ENCODE results near the gene PXK.
A peak's percentile ranks its signal among the peaks of the same experiment; 100 is the strongest.

PXK gene

GRCh38 chr3:58375254-58375653, 42.6 kb downstream of the PXK start:
- Histone ChIP-seq H3K9me3 (ENCODE audit: control insufficient read depth, insufficient read depth, low read depth, low read length) (no peaks in the 10 kb centered on the region), H3K4me1 (ENCODE audit: control insufficient read depth, insufficient read depth, low read length) (0 out of 2 replicates have a peak, but pooled peaks cover 2% of the 10 kb centered on the region), H3K4me3 (ENCODE audit: low read depth, low read length) (no peak overlapping the region), H3K27ac (ENCODE audit: extremely low read depth, low read depth, low read length) (no peak overlapping the region), H3K36me3 (ENCODE audit: control insufficient read depth in 2 of 2, insufficient read depth in 1 of 2, low read length in 2 of 2) (peaks cover 0 to 2% of the 10 kb centered on the region in 2 experiments; a peak in 1 of 3 replicates)
- ChIA-PET POLR2A (no interaction called here), CTCF (interaction anchor here (0.7 to 0.9 kb wide), 2 partner anchors 24 to 157 kb away, joined by 3 read pairs; no protein-coding TSS in a partner anchor)
- TF ChIP-seq ZNF175 (tag by site-specific recombination; IDR thresholded peaks at IDR 0.05), result no peak
- TF ChIP-seq, protein P1, sequence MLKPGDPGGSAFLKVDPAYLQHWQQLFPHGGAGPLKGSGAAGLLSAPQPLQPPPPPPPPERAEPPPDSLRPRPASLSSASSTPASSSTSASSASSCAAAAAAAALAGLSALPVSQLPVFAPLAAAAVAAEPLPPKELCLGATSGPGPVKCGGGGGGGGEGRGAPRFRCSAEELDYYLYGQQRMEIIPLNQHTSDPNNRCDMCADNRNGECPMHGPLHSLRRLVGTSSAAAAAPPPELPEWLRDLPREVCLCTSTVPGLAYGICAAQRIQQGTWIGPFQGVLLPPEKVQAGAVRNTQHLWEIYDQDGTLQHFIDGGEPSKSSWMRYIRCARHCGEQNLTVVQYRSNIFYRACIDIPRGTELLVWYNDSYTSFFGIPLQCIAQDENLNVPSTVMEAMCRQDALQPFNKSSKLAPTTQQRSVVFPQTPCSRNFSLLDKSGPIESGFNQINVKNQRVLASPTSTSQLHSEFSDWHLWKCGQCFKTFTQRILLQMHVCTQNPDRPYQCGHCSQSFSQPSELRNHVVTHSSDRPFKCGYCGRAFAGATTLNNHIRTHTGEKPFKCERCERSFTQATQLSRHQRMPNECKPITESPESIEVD (tag by site-specific recombination; IDR thresholded peaks at IDR 0.05), result peak; percentile 82

DNA sequence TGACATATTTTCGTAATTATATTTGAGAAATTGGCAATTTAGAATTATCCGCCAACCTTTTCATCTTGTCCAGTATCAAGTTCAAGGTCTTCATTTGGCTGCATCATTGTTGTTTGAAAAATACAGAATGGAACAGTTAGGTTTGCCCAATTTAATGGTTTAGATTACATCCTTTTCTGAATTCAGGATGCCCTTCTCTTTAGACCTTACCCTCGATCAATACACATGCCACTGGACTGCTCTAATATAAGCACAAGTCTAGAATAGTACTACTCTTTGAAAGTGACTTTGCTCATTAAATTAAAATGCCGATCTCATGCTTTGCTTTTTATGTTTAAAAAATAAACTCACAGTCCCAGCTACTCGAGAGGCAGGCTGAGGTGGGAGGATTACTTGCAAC, 44.5 kb downstream of the PXK start:
- Histone ChIP-seq H3K4me1 (ENCODE audit: control insufficient read depth, insufficient read depth, low read length) (0 out of 2 replicates have a peak, but pooled peaks cover 2% of the 10 kb centered on the region), H3K4me3 (ENCODE audit: low read depth, low read length) (no peak overlapping the region), H3K36me3 (ENCODE audit: control insufficient read depth in 2 of 2, insufficient read depth in 1 of 2, low read length in 2 of 2) (no peaks in the 10 kb centered on the region), H3K9me3 (ENCODE audit: control insufficient read depth, insufficient read depth, low read depth, low read length) (no peaks in the 10 kb centered on the region), H3K27ac (ENCODE audit: extremely low read depth, low read depth, low read length) (no peak overlapping the region)
- ChIA-PET POLR2A (no interaction called here), CTCF (no interaction called here)
- TF ChIP-seq ZNF362 (tag by site-specific recombination; IDR thresholded peaks at IDR 0.05) (no peak), WT1 (tag by site-specific recombination; IDR thresholded peaks at IDR 0.05) (no peak), YY2 (tag by site-specific recombination; IDR thresholded peaks at IDR 0.05) (no peak), ZNF423 (tag by site-specific recombination; IDR thresholded peaks at IDR 0.05) (no peak), KLF7 (tag by site-specific recombination; IDR thresholded peaks at IDR 0.05; ENCODE audit: borderline replicate concordance) (no peak), ZNF529 (tag by site-specific recombination; IDR thresholded peaks at IDR 0.05; ENCODE audit: insufficient replicate concordance) (no peak), ZNF768 (tag by site-specific recombination; IDR thresholded peaks at IDR 0.05) (no peak), ZNF660 (tag by site-specific recombination; IDR thresholded peaks at IDR 0.05) (no peak), ZNF777 (tag by site-specific recombination; IDR thresholded peaks at IDR 0.05; ENCODE audit: borderline replicate concordance) (no peak), ZNF626 (tag by site-specific recombination; IDR thresholded peaks at IDR 0.05) (no peak)
- TF ChIP-seq, protein P2, sequence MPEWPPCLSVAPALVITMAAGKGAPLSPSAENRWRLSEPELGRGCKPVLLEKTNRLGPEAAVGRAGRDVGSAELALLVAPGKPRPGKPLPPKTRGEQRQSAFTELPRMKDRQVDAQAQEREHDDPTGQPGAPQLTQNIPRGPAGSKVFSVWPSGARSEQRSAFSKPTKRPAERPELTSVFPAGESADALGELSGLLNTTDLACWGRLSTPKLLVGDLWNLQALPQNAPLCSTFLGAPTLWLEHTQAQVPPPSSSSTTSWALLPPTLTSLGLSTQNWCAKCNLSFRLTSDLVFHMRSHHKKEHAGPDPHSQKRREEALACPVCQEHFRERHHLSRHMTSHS (tag by site-specific recombination; IDR thresholded peaks at IDR 0.05), result no peak

- H3K4me1 ChIP-seq (ENCODE audit: control insufficient read depth, insufficient read depth, low read length), result 0 out of 2 replicates have a peak, but pooled peaks cover 2% of the 10 kb centered on the region
- TF ChIP-seq ZNF558 (tag by site-specific recombination; IDR thresholded peaks at IDR 0.05), result no peak
- TF ChIP-seq ZEB2 (tag by site-specific recombination; IDR thresholded peaks at IDR 0.05), result no peak
- TF ChIP-seq ZNF223 (tag by site-specific recombination; IDR thresholded peaks at IDR 0.05), result no peak
- TF ChIP-seq, protein P3, sequence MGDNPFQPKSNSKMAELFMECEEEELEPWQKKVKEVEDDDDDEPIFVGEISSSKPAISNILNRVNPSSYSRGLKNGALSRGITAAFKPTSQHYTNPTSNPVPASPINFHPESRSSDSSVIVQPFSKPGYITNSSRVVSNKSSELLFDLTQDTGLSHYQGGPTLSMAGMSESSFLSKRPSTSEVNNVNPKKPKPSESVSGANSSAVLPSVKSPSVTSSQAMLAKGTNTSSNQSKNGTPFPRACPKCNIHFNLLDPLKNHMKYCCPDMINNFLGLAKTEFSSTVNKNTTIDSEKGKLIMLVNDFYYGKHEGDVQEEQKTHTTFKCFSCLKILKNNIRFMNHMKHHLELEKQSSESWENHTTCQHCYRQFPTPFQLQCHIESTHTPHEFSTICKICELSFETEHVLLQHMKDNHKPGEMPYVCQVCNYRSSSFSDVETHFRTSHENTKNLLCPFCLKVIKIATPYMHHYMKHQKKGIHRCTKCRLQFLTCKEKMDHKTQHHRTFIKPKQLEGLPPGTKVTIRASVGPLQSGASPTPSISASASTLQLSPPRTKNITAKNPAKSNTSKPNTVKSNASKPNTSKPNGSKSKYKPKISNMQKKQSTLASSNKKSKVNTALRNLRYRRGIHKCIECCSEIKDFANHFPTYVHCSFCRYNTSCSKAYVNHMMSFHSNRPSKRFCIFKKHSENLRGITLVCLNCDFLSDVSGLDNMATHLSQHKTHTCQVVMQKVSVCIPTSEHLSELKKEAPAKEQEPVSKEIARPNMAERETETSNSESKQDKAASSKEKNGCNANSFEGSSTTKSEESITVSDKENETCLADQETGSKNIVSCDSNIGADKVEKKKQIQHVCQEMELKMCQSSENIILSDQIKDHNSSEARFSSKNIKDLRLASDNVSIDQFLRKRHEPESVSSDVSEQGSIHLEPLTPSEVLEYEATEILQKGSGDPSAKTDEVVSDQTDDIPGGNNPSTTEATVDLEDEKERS (tag by site-specific recombination; IDR thresholded peaks at IDR 0.05), result no peak
- no peak for TF ChIP-seq ZSCAN16 (tag by site-specific recombination; IDR thresholded peaks at IDR 0.05)
- TF ChIP-seq ZNF292 (tag by site-specific recombination; IDR thresholded peaks at IDR 0.05; ENCODE audit: borderline replicate concordance, low read depth), result no peak
- TF ChIP-seq MEIS1 (CRISPR knock-in tag; IDR thresholded peaks at IDR 0.05; ENCODE audit: borderline replicate concordance), result no peak
- H3K36me3 ChIP-seq (ENCODE audit: control insufficient read depth in 2 of 2, insufficient read depth in 1 of 2, low read length in 2 of 2), result peaks cover 0 to 3% of the 10 kb centered on the region in 2 experiments; a peak in 1 of 3 replicates
- H3K27ac ChIP-seq (ENCODE audit: extremely low read depth, low read depth, low read length), result no peak overlapping the region
- no peak overlapping the region for H3K4me3 ChIP-seq (ENCODE audit: low read depth, low read length)
- CTCF ChIA-PET, result no interaction called here
- POLR2A ChIA-PET, result no interaction called here
- no peaks in the 10 kb centered on the region for H3K9me3 ChIP-seq (ENCODE audit: control insufficient read depth, insufficient read depth, low read depth, low read length)
Observed at GRCh38 chr3:58377750-58378149, 45.1 kb downstream of the PXK start.

Data from HEK293 (cell line).